A204.1 (cell line): ENCODE results near the gene PTPRN2.

Experiments used
- FAIRE-seq: peaks from 2 replicates; lab custom pipeline; 2012; peaks lifted over from hg19 to GRCh38; lab: Jason Lieb, UNC

PTPRN2 gene

GRCh38 chr7:158084555-158084954, 503.1 kb downstream of the PTPRN2 start:
- no peak for FAIRE-seq

GRCh38 chr7:158083526-158084310, 503.9 kb downstream of the PTPRN2 start:
- no peak for FAIRE-seq

GRCh38 chr7:158082761-158083160, 504.9 kb downstream of the PTPRN2 start:
- FAIRE-seq = no peak

- FAIRE-seq = no peak
Observed at GRCh38 chr7:158080899-158081445, 506.7 kb downstream of the PTPRN2 start.

- FAIRE-seq = no peak
Observed at GRCh38 chr7:158077934-158078910, 509.4 kb downstream of the PTPRN2 start.

GRCh38 chr7:158077151-158077840, 510.3 kb downstream of the PTPRN2 start:
- FAIRE-seq = no peak

GRCh38 chr7:158076656-158077055, 511.0 kb downstream of the PTPRN2 start:
- no peak for FAIRE-seq

- FAIRE-seq = no peak
Observed at GRCh38 chr7:158076215-158076614, 511.4 kb downstream of the PTPRN2 start.

GRCh38 chr7:158075633-158076001, 512.0 kb downstream of the PTPRN2 start:
- FAIRE-seq = no peak

GRCh38 chr7:158074896-158075632, 512.6 kb downstream of the PTPRN2 start:
- no peak for FAIRE-seq

- no peak for FAIRE-seq
Observed at GRCh38 chr7:158073845-158074840, 513.5 kb downstream of the PTPRN2 start.

- FAIRE-seq = no peak
Observed at GRCh38 chr7:158072991-158073730, 514.5 kb downstream of the PTPRN2 start.

GRCh38 chr7:158070222-158070920, 517.3 kb downstream of the PTPRN2 start:
- no peak for FAIRE-seq

- FAIRE-seq = no peak
Observed at GRCh38 chr7:158068853-158069252, 518.8 kb downstream of the PTPRN2 start.

GRCh38 chr7:158067931-158068482, 519.6 kb downstream of the PTPRN2 start:
- FAIRE-seq = no peak

GRCh38 chr7:158067219-158067930, 520.2 kb downstream of the PTPRN2 start:
- FAIRE-seq = no peak

GRCh38 chr7:158066085-158066484, 521.5 kb downstream of the PTPRN2 start:
- FAIRE-seq = no peak

GRCh38 chr7:158065340-158065739, 522.3 kb downstream of the PTPRN2 start:
- FAIRE-seq = no peak
